ENCODE results near the gene MOK. TPM values are rescaled to one million over a fixed set of nuclear protein-coding genes. Genes with fewer than 3 reads are reported as not detected.

MOK gene
- total RNA-seq, 6 experiments from 2014 or later = 2.7 to 4.7 (median 3.8) TPM

DNA sequence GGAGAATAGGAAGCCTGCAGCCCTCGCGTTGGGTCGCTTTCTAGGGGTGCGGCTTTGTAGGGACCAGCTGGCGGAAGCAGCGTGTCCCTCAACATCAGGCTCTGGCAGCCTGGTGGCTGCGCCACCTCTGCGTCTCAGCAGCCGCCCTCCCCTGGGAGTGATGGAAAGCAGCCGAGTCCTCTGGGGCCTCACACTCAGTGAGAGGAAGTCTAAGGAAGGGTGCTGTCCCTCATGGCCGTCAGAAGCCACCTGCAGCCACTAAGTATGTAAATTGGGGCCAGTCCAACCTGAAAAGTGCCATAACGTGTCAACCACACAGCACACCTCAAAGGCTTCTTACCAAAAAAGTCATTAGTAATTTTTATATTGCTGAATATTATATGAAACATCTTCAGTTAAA lies 84.9 kb downstream of the MOK start:
- H3K9me3 ChIP-seq = no peaks in the 10 kb centered on the region
- H3K4me3 ChIP-seq = no peak overlapping the region
- peaks cover 0 to 2% (median 0%) of the 10 kb centered on the region in 4 donors for H3K36me3 ChIP-seq
- no peak for TF ChIP-seq POLR2A (IDR thresholded peaks at IDR 0.05)
- TF ChIP-seq, protein P1, sequence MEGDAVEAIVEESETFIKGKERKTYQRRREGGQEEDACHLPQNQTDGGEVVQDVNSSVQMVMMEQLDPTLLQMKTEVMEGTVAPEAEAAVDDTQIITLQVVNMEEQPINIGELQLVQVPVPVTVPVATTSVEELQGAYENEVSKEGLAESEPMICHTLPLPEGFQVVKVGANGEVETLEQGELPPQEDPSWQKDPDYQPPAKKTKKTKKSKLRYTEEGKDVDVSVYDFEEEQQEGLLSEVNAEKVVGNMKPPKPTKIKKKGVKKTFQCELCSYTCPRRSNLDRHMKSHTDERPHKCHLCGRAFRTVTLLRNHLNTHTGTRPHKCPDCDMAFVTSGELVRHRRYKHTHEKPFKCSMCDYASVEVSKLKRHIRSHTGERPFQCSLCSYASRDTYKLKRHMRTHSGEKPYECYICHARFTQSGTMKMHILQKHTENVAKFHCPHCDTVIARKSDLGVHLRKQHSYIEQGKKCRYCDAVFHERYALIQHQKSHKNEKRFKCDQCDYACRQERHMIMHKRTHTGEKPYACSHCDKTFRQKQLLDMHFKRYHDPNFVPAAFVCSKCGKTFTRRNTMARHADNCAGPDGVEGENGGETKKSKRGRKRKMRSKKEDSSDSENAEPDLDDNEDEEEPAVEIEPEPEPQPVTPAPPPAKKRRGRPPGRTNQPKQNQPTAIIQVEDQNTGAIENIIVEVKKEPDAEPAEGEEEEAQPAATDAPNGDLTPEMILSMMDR (IDR thresholded peaks at IDR 0.05) = no peak
- intact Hi-C loops (cut with DNase I) = no loop called here
- H3K27me3 ChIP-seq = no peaks in the 10 kb centered on the region
- ATAC-seq (no peak), DNase-seq (no peak)
- no peak overlapping the region for H3K27ac ChIP-seq
- WGBS (ENCODE audit: insufficient coverage, low coverage, low lambda C conversion rate, missing lambda C conversion rate) = 64% methylated on average over 5 of the region's 12 CpGs
- H3K4me1 ChIP-seq = no peaks in the 10 kb centered on the region

DNA sequence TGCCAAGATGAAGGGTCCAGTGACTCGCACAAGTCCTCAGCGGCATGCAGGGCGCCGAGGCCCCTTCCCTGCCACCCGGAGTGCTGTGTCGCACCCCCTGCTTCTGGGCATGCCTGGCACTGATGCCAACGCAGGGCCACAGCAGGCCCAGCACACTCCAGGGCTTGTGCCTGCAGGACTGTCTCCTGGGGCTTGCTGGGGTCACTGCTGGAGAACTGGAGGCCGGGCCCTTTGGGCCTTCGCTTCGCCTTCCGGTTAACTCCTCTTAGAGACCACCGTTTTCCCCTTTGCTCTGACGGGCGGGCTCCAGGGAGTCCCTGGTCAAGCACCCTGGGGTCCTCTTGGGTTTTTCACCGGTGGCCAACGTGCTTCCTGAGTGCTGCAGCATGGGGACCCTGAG lies 85.6 kb downstream of the MOK start:
- WGBS (ENCODE audit: insufficient coverage, low coverage, low lambda C conversion rate, missing lambda C conversion rate) = 94% methylated on average over 15 of the region's 16 CpGs
- Histone ChIP-seq H3K9me3 (no peaks in the 10 kb centered on the region), H3K4me3 (no peak overlapping the region), H3K4me1 (no peaks in the 10 kb centered on the region), H3K27ac (no peak overlapping the region), H3K36me3 (peaks cover 0 to 2% (median 0%) of the 10 kb centered on the region in 4 donors), H3K27me3 (no peaks in the 10 kb centered on the region)
- intact Hi-C loops (cut with DNase I) = no loop called here
- TF ChIP-seq, protein P1 (IDR thresholded peaks at IDR 0.05) = no peak
- TF ChIP-seq POLR2A (IDR thresholded peaks at IDR 0.05) = no peak
- ATAC-seq (no peak), DNase-seq (no peak)

DNA sequence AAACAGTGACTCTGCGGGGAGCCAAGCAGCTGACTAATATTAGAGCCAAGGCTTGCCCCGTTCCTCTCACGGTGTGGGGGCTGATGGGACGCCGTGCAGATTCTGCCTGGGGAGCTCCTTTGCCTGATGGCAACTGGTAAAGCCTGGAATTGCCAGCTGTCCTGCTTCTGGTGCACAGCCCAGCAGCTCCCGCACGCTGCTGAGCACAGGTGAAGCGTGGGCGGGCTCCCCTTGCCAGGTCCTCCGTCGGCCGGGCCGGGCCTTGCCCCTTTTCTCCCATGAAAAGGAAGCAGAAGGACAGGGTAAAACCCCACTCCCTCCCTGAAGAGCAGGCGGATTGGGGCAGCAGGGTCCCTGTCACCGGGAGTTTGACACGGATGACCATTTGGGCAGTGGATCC lies 86.3 kb downstream of the MOK start:
- Histone ChIP-seq H3K27ac (no peak overlapping the region), H3K36me3 (peaks cover 0 to 2% (median 0%) of the 10 kb centered on the region in 4 donors), H3K4me1 (no peaks in the 10 kb centered on the region), H3K9me3 (no peaks in the 10 kb centered on the region), H3K27me3 (no peaks in the 10 kb centered on the region), H3K4me3 (no peak overlapping the region)
- WGBS (ENCODE audit: insufficient coverage, low coverage, low lambda C conversion rate, missing lambda C conversion rate) = 95% methylated on average over 3 of the region's 16 CpGs
- no peak for ATAC-seq
- no peak for DNase-seq
- TF ChIP-seq POLR2A (IDR thresholded peaks at IDR 0.05) = no peak
- TF ChIP-seq, protein P1 (IDR thresholded peaks at IDR 0.05) = no peak
- intact Hi-C loops (cut with DNase I) = no loop called here

DNA sequence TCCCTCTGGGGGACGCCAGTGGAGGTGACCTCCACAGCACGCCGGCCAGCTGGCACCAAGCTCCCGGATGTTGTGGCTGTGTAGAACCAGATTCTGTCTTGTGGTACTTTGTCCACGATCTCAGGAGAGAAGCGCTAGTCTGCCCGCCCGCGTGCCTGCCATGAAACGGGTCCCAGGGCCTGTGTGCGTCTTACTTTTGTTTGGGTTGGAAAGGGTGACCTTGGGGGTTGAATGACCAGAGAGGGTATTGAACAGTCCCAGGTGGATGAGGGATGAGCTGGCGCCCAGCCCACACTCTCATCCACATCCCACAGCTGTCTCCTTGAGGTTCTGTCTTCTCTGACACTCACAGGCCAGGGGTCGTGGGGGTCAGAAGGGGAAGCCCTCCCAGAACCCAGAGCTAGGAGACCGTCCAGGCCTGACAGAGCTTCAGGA lies 87.0 kb downstream of the MOK start:
- no peak for ATAC-seq
- H3K27ac ChIP-seq = no peak overlapping the region
- 66% methylated on average over 4 of the region's 14 CpGs for WGBS (ENCODE audit: insufficient coverage, low coverage, low lambda C conversion rate, missing lambda C conversion rate)
- H3K27me3 ChIP-seq = no peaks in the 10 kb centered on the region
- H3K4me3 ChIP-seq = no peak overlapping the region
- DNase-seq = no peak
- no peak for TF ChIP-seq POLR2A (IDR thresholded peaks at IDR 0.05)
- TF ChIP-seq, protein P1 (IDR thresholded peaks at IDR 0.05) = no peak
- no peaks in the 10 kb centered on the region for H3K4me1 ChIP-seq
- intact Hi-C loops (cut with DNase I) = no loop called here
- H3K9me3 ChIP-seq = no peaks in the 10 kb centered on the region
- peaks cover 0 to 2% (median 0%) of the 10 kb centered on the region in 4 donors for H3K36me3 ChIP-seq

DNA sequence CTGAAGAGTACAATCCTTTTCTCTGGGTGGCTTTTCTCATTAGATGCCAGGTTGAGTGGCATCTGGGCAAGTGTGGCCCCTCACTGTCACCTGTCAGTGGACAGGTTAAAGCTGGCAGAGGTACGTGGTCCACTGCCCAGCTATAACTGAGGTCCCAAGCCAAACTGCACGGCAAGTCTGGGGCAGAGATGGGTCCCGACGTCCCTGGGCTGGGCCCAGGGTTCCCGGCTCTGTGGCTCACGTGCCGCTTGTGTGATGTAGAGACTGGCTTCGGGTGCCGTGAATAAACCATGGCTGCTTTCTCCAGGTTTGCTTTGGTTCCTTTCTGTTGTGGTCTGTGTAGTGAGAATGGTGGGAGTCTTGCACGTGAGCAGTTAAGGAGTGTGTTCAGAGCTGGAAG lies 87.6 kb downstream of the MOK start:
- no peaks in the 10 kb centered on the region for H3K9me3 ChIP-seq
- ATAC-seq = no peak
- no peak overlapping the region for H3K4me3 ChIP-seq
- no peak overlapping the region for H3K27ac ChIP-seq
- 100% methylated on average over 1 of the region's 10 CpGs for WGBS (ENCODE audit: insufficient coverage, low coverage, low lambda C conversion rate, missing lambda C conversion rate)
- no peak for TF ChIP-seq POLR2A (IDR thresholded peaks at IDR 0.05)
- TF ChIP-seq, protein P1 (IDR thresholded peaks at IDR 0.05) = no peak
- intact Hi-C loops (cut with DNase I) = no loop called here
- no peaks in the 10 kb centered on the region for H3K36me3 ChIP-seq
- no peak for DNase-seq
- no peaks in the 10 kb centered on the region for H3K4me1 ChIP-seq
- no peaks in the 10 kb centered on the region for H3K27me3 ChIP-seq
